ENCODE measurements around the gene NOTCH1.

The NOTCH1 gene

GRCh38 chr9:136557036-136557435, 11.2 kb upstream of the NOTCH1 start:
- TF ChIP-seq CTCF (IDR thresholded peaks at IDR 0.05; ENCODE audit: insufficient read depth, low read length) (no peak), POLR2AphosphoS5 (IDR thresholded peaks at IDR 0.05; ENCODE audit: low read depth) (no peak), SPI1 (IDR thresholded peaks at IDR 0.05; ENCODE audit: borderline replicate concordance, low read depth) (no peak), REST (IDR thresholded peaks at IDR 0.05; ENCODE audit: insufficient replicate concordance, low read depth) (no peak), GABPA (IDR thresholded peaks at IDR 0.05; ENCODE audit: low read depth) (no peak)
- peak overlapping the region; percentile 67 for H3K27ac ChIP-seq (replicated peaks)
- no peaks in the 10 kb centered on the region for H3K27me3 ChIP-seq (ENCODE audit: insufficient read depth, poor library complexity, severe bottlenecking)

GRCh38 chr9:136556166-136556565, 10.3 kb upstream of the NOTCH1 start:
- H3K27me3 ChIP-seq (ENCODE audit: insufficient read depth, poor library complexity, severe bottlenecking): no peaks in the 10 kb centered on the region
- TF ChIP-seq GABPA (IDR thresholded peaks at IDR 0.05; ENCODE audit: low read depth): no peak
- no peak for TF ChIP-seq POLR2AphosphoS5 (IDR thresholded peaks at IDR 0.05; ENCODE audit: low read depth)
- TF ChIP-seq CTCF (IDR thresholded peaks at IDR 0.05; ENCODE audit: insufficient read depth, low read length): no peak
- no peak for TF ChIP-seq REST (IDR thresholded peaks at IDR 0.05; ENCODE audit: insufficient replicate concordance, low read depth)
- TF ChIP-seq SPI1 (IDR thresholded peaks at IDR 0.05; ENCODE audit: borderline replicate concordance, low read depth): no peak
- no peak overlapping the region for H3K4me3 ChIP-seq (replicated peaks; ENCODE audit: insufficient read depth, low read length)
- no peak overlapping the region for H3K27ac ChIP-seq (replicated peaks)
- no peak for DNase-seq (ENCODE audit: low read depth in 1 of 2, low spot score in 1 of 2)

More at GRCh38 chr9:136557036-136557435, 11.2 kb upstream of the NOTCH1 start:
- DNase-seq (ENCODE audit: low read depth in 1 of 2, low spot score in 1 of 2): no peak
- no peak overlapping the region for H3K4me3 ChIP-seq (replicated peaks; ENCODE audit: insufficient read depth, low read length)

- Histone ChIP-seq H3K27ac (replicated peaks) (no peak overlapping the region), H3K4me3 (replicated peaks; ENCODE audit: insufficient read depth, low read length) (no peak overlapping the region), H3K27me3 (ENCODE audit: insufficient read depth, poor library complexity, severe bottlenecking) (no peaks in the 10 kb centered on the region)
- no peak for DNase-seq (ENCODE audit: low read depth in 1 of 2, low spot score in 1 of 2)
- no peak for TF ChIP-seq GABPA (IDR thresholded peaks at IDR 0.05; ENCODE audit: low read depth)
- TF ChIP-seq POLR2AphosphoS5 (IDR thresholded peaks at IDR 0.05; ENCODE audit: low read depth): no peak
- no peak for TF ChIP-seq SPI1 (IDR thresholded peaks at IDR 0.05; ENCODE audit: borderline replicate concordance, low read depth)
- no peak for TF ChIP-seq REST (IDR thresholded peaks at IDR 0.05; ENCODE audit: insufficient replicate concordance, low read depth)
- no peak for TF ChIP-seq CTCF (IDR thresholded peaks at IDR 0.05; ENCODE audit: insufficient read depth, low read length)
These were observed 9.0 kb upstream of the NOTCH1 start for GRCh38 chr9:136554870-136555269.

Measured in HL-60 (cell line).